ENCODE measurements around the gene KLHL25. TPM values are rescaled to one million over a fixed set of nuclear protein-coding genes. Genes with fewer than 3 reads are reported as not detected.

The KLHL25 gene
- total and polyA plus RNA-seq, 2 of the 8 experiments (the other 6 are each of a cell fraction or from before 2014, with no cell fraction given), result 16.5 to 22.0 TPM

GRCh38 chr15:85839643-85840042 is 44.9 kb upstream of the KLHL25 start:
- ChIA-PET POLR2A (ENCODE audit: partially characterized antibody) (no interaction called here), CTCF (ENCODE audit: partially characterized antibody) (interaction anchor here (0.7 to 3.3 kb wide), 25 partner anchors 7 to 403 kb away, joined by 3 to 25 read pairs (median 4); no protein-coding TSS in a partner anchor)
- no peaks in the 10 kb centered on the region; a peak in 1 of 8 replicates for H3K36me3 ChIP-seq (ENCODE audit: control insufficient read depth in 2 of 4, insufficient read depth in 4 of 4, low read length in 3 of 4)
- H3K4ac ChIP-seq (replicated peaks; ENCODE audit: insufficient read length, low read depth, low read length), result no peak overlapping the region
- no peak overlapping the region for H3K23ac ChIP-seq (ENCODE audit: insufficient read length)
- H3K18ac ChIP-seq (ENCODE audit: extremely low read depth, low read length), result no peak overlapping the region
- no peak overlapping the region for H3K9ac ChIP-seq (replicated peaks in 1 of 4; ENCODE audit: extremely low read depth in 1 of 4, low read depth in 3 of 4, low read length in 3 of 4)
- FAIRE-seq, result no peak
- H2AFZ ChIP-seq (ENCODE audit: low read length), result no peak overlapping the region
- no peak overlapping the region for H2BK15ac ChIP-seq (ENCODE audit: low read length)
- 0 out of 2 replicates have a peak, but pooled peaks cover 2% of the 10 kb centered on the region for H3K23me2 ChIP-seq (ENCODE audit: low read depth, low read length)
- peaks cover 0 to 9% (median 4%) of the 10 kb centered on the region in 4 experiments; a peak in 3 of 7 replicates for H3K27me3 ChIP-seq (replicated peaks in 1 of 4; ENCODE audit: control insufficient read depth in 3 of 4, extremely low read depth in 1 of 4, insufficient read depth in 3 of 4, low read length in 3 of 4)
- H4K91ac ChIP-seq (replicated peaks; ENCODE audit: insufficient read length, low read length), result no peak overlapping the region
- no peak overlapping the region for H4K5ac ChIP-seq (ENCODE audit: insufficient read length, low read depth, low read length)
- H4K20me1 ChIP-seq (replicated peaks in 1 of 2; ENCODE audit: control insufficient read depth in 1 of 2, insufficient read depth in 2 of 2, low read length in 2 of 2), result no peaks in the 10 kb centered on the region
- WGBS, 2 experiments (ENCODE audit: extremely low coverage in 1 of 2, insufficient coverage in 1 of 2, insufficient read length in 1 of 2, insufficient replicate concordance in 2 of 2, low coverage in 1 of 2, low lambda C conversion rate in 2 of 2, missing lambda C conversion rate in 1 of 2), result 82% methylated on average over 2 of the region's 2 CpGs; no CpG with 5 or more reads in 1 of the 2 experiments
- H3K79me2 ChIP-seq (ENCODE audit: control insufficient read depth in 1 of 2, insufficient read depth in 2 of 2, low read length in 2 of 2), result no peaks in the 10 kb centered on the region
- H3K4me1 ChIP-seq (replicated peaks in 1 of 4; ENCODE audit: control insufficient read depth in 3 of 4, insufficient read depth in 4 of 4, low read length in 3 of 4), result peaks cover 0 to 4% (median 1%) of the 10 kb centered on the region in 4 experiments; a peak in 2 of 7 replicates
- H2AK5ac ChIP-seq (ENCODE audit: low read depth, low read length), result no peak overlapping the region
- no peaks in the 10 kb centered on the region for H3K9me3 ChIP-seq (ENCODE audit: insufficient read depth in 2 of 2, low read depth in 1 of 2, low read length in 1 of 2)
- no peak overlapping the region for H3K27ac ChIP-seq (ENCODE audit: low read depth, low read length)
- H2BK5ac ChIP-seq (ENCODE audit: low read depth, low read length), result no peak overlapping the region
- no peak overlapping the region for H3K14ac ChIP-seq (ENCODE audit: insufficient read length)
- no peak overlapping the region for H2BK120ac ChIP-seq (replicated peaks; ENCODE audit: low read depth, low read length)
- TF ChIP-seq POLR2AphosphoS5 (IDR thresholded peaks at IDR 0.05; ENCODE audit: low read depth, low read length), result no peak
- no peak for TF ChIP-seq SRF (IDR thresholded peaks at IDR 0.05; ENCODE audit: low read depth, low read length)
- no peak for TF ChIP-seq USF2 (IDR thresholded peaks at IDR 0.05; ENCODE audit: low read length)
- TF ChIP-seq TCF12 (IDR thresholded peaks at IDR 0.05; ENCODE audit: low read depth, low read length), result no peak
- no peak for TF ChIP-seq EGR1 (IDR thresholded peaks at IDR 0.05; ENCODE audit: borderline replicate concordance, low read depth, low read length)
- peak overlapping the region in 1 of 2 experiments; percentile 39; a peak in 1 of 4 replicates for H3K4me2 ChIP-seq (ENCODE audit: insufficient read depth in 1 of 2, low read depth in 2 of 2, low read length in 2 of 2)
- no peak for DNase-seq (ENCODE audit: low read depth in 1 of 2, low spot score in 2 of 2)
- H3K56ac ChIP-seq (replicated peaks; ENCODE audit: insufficient read length, low read depth, low read length), result no peak overlapping the region
- H4K8ac ChIP-seq (ENCODE audit: extremely low read depth, insufficient read depth, low read length), result no peak overlapping the region
- H3K4me3 ChIP-seq (ENCODE audit: extremely low read depth in 1 of 4, insufficient read depth in 2 of 4, low read depth in 3 of 4, low read length in 4 of 4), result no peak overlapping the region; a peak in 1 of 8 replicates
- H2BK12ac ChIP-seq (ENCODE audit: low read depth, low read length), result no peak overlapping the region
- no peak overlapping the region for H2BK20ac ChIP-seq (ENCODE audit: low read length)
- H3K79me1 ChIP-seq (ENCODE audit: low read depth, low read length), result no peaks in the 10 kb centered on the region
